NCI-H146 treated with DMSO at 0.1 percent for 48 hours (cell line): ENCODE measurements around the gene KDM5C.
"Not testable (repeated sequence)": the region's sequence is repeated elsewhere in the genome, so short reads cannot be mapped to it uniquely, and the experiment has no call there.

Experiments used
- DNase-seq: peaks from one replicate; lab custom pipeline; 2025; ENCODE audit not compliant: unreplicated experiment; lab: John Stamatoyannopoulos, UW

KDM5C gene

GRCh38 chrX:53194308-53194707, 30.7 kb downstream of the KDM5C start:
- no peak for DNase-seq

GRCh38 chrX:53193093-53193492, 31.9 kb downstream of the KDM5C start:
- no peak for DNase-seq

- no peak for DNase-seq
These were observed 34.5 kb downstream of the KDM5C start for GRCh38 chrX:53190363-53190960.

GRCh38 chrX:53188763-53189162, 36.2 kb downstream of the KDM5C start:
- no peak for DNase-seq

- DNase-seq = no peak
These were observed 38.7 kb downstream of the KDM5C start for GRCh38 chrX:53186351-53186750.

GRCh38 chrX:53184836-53185235, 40.2 kb downstream of the KDM5C start:
- DNase-seq = no peak

GRCh38 chrX:53171356-53171755, 53.7 kb downstream of the KDM5C start:
- DNase-seq = no peak

- no peak for DNase-seq
These were observed 58.9 kb downstream of the KDM5C start for GRCh38 chrX:53166103-53166502.

- not testable (repeated sequence) for DNase-seq
These were observed 60.4 kb downstream of the KDM5C start for GRCh38 chrX:53164566-53164965.

GRCh38 chrX:53163436-53163835, 61.6 kb downstream of the KDM5C start:
- no peak for DNase-seq

GRCh38 chrX:53160297-53160983, 64.6 kb downstream of the KDM5C start:
- DNase-seq = no peak

- DNase-seq = no peak
These were observed 65.8 kb downstream of the KDM5C start for GRCh38 chrX:53159184-53159583.

GRCh38 chrX:53156207-53156596, 68.8 kb downstream of the KDM5C start:
- no peak for DNase-seq

GRCh38 chrX:53155512-53156206, 69.3 kb downstream of the KDM5C start:
- no peak for DNase-seq

- DNase-seq = no peak
These were observed 71.4 kb downstream of the KDM5C start for GRCh38 chrX:53153581-53153980.
